Measurements from ENCODE around the gene GYS2.

The GYS2 gene

DNA sequence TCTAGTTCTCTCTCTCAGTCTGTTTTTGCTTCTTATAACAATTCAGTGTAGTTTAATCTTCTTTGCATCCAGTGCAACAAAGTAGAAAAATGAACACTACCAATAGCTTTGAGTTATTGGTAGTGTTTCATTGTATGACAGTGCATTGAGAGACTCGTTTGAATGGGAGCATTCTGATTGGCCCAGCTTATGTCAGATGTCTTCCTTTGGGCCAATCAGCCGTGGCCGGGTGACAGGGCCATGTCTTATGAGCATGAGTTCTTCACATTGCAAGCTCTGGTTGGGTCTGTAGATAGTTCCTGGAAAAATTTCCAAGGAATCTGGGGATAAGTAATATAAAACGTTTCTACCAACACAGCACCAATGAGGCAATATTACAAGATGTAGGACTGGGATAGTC lies 36.5 kb downstream of the GYS2 start:
- no peak overlapping the region for H3K4me2 ChIP-seq (ENCODE audit: low read length)
- no peaks in the 10 kb centered on the region for H3K4me1 ChIP-seq (ENCODE audit: control insufficient read depth, insufficient read depth, low read length)
- H3K4me3 ChIP-seq (ENCODE audit: low read length): no peak overlapping the region
- H3K9ac ChIP-seq (ENCODE audit: low read depth, low read length): no peak overlapping the region
- H3K9me3 ChIP-seq (replicated peaks; ENCODE audit: low read length): no peaks in the 10 kb centered on the region
- no peaks in the 10 kb centered on the region for H3K27me3 ChIP-seq (ENCODE audit: control insufficient read depth, insufficient read depth, low read length)
- no peaks in the 10 kb centered on the region for H3K36me3 ChIP-seq (ENCODE audit: insufficient read depth, low read length)

DNA sequence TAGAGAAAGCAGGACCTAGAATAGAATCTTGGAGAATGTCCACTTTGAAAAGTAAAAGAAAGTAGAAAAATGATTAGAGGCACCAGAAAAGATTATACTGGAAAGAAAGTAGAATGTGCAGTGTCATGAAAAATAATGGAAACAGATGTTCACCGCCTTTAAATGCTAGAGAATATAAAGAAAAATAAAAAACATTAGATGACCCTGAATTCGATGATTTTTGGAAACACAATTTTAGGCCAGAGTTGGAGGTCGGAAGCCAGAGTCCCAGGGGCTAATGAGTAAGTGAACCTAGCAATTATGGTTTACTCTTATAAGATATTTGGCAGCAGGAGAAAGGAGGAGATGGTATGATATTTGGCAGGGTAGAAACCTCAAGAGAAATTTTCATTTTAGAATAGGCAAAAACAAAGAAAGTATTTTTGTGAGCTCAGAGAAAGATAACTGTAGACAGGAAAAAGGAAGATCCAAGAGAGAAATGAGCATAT lies 37.7 kb downstream of the GYS2 start:
- no peaks in the 10 kb centered on the region for H3K27me3 ChIP-seq (ENCODE audit: control insufficient read depth, insufficient read depth, low read length)
- no peak overlapping the region for H3K4me2 ChIP-seq (ENCODE audit: low read length)
- H3K9me3 ChIP-seq (replicated peaks; ENCODE audit: low read length): no peaks in the 10 kb centered on the region
- no peak overlapping the region for H3K9ac ChIP-seq (ENCODE audit: low read depth, low read length)
- H3K4me1 ChIP-seq (ENCODE audit: control insufficient read depth, insufficient read depth, low read length): no peaks in the 10 kb centered on the region
- no peak overlapping the region for H3K4me3 ChIP-seq (ENCODE audit: low read length)
- no peaks in the 10 kb centered on the region for H3K36me3 ChIP-seq (ENCODE audit: insufficient read depth, low read length)

DNA sequence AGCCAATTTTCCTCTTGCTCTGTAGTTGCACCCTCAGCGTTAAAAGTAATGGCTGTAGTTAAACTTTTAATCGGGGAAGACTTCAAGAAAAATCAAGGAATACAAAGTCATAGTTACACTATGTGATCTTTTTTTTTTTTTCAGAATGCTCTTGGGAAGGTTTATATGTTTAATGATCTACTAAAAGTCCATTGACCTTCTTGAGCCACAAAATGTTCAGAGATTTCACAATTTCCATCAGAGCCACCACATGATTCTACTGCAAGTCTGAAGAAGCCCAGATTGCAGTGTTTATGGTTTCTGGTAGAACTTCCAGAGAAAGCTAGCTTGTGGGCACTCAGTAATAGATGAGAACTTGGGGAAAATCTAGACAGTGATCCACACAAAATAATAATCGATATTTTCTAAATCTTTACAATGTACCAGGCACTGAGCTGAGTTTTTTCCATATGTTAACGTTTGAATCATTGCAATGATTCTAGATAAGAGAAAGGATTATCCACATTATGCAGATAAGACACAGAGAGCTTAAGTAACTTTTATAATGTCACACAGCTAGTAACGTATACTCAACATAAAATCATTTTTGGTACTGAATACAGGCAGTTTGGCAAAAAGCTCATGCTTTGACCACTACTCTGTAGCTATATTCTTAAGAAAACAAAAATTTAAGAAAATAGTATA lies 38.3 kb downstream of the GYS2 start:
- no peak overlapping the region for H3K4me2 ChIP-seq (ENCODE audit: low read length)
- H3K9ac ChIP-seq (ENCODE audit: low read depth, low read length): no peak overlapping the region
- no peaks in the 10 kb centered on the region for H3K4me1 ChIP-seq (ENCODE audit: control insufficient read depth, insufficient read depth, low read length)
- no peaks in the 10 kb centered on the region for H3K9me3 ChIP-seq (replicated peaks; ENCODE audit: low read length)
- no peaks in the 10 kb centered on the region for H3K27me3 ChIP-seq (ENCODE audit: control insufficient read depth, insufficient read depth, low read length)
- H3K36me3 ChIP-seq (ENCODE audit: insufficient read depth, low read length): no peaks in the 10 kb centered on the region
- H3K4me3 ChIP-seq (ENCODE audit: low read length): no peak overlapping the region

DNA sequence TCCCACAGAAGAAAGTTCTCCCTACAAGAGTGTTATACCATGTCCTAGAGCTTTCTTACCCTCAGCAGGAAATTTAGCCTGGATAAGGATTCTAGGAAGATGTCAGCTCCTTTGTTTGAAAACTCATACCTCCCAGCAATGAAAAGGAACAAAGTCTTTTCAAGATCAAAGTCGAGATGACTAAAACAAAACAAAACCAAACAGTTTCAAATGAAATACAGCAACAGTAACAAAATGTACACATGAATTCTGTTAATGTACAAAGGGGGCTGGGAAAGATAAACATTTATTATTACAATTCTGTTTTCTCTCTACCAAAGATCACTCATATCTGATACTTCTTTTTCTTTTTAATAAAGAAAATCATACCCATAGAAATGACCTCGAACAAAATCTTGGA lies 41.8 kb downstream of the GYS2 start:
- no peaks in the 10 kb centered on the region for H3K36me3 ChIP-seq (ENCODE audit: insufficient read depth, low read length)
- H3K9ac ChIP-seq (ENCODE audit: low read depth, low read length): no peak overlapping the region
- no peaks in the 10 kb centered on the region for H3K9me3 ChIP-seq (replicated peaks; ENCODE audit: low read length)
- peaks cover 13% of the 10 kb centered on the region for H3K4me1 ChIP-seq (ENCODE audit: control insufficient read depth, insufficient read depth, low read length)
- no peaks in the 10 kb centered on the region for H3K27me3 ChIP-seq (ENCODE audit: control insufficient read depth, insufficient read depth, low read length)
- H3K4me3 ChIP-seq (ENCODE audit: low read length): no peak overlapping the region
- no peak overlapping the region for H3K4me2 ChIP-seq (ENCODE audit: low read length)

DNA sequence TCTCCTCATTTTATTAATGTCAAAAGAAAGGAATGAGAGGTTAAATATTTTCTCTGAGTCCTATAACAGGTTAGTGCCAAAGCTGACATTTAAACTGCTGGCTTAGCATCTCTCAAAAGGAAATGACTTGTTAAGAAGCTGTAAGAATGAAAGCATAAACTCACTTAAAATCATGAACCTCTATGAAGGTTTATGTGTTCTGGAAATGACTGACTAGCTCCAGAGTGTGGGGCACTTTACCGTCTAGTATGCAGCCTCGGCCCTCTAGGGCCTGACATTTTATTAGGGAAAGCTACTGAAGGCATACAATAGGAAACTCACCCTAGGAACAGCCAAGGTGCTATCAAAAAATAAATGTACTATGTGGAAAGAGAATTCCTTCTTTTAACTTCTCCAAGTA lies 43.5 kb downstream of the GYS2 start:
- H3K4me1 ChIP-seq (ENCODE audit: control insufficient read depth, insufficient read depth, low read length): peaks cover 13% of the 10 kb centered on the region
- H3K9me3 ChIP-seq (replicated peaks; ENCODE audit: low read length): no peaks in the 10 kb centered on the region
- no peaks in the 10 kb centered on the region for H3K27me3 ChIP-seq (ENCODE audit: control insufficient read depth, insufficient read depth, low read length)
- H3K36me3 ChIP-seq (ENCODE audit: insufficient read depth, low read length): no peaks in the 10 kb centered on the region
- H3K9ac ChIP-seq (ENCODE audit: low read depth, low read length): peak overlapping the region; percentile 22
- H3K4me2 ChIP-seq (ENCODE audit: low read length): no peak overlapping the region
- no peak overlapping the region for H3K4me3 ChIP-seq (ENCODE audit: low read length)

DNA sequence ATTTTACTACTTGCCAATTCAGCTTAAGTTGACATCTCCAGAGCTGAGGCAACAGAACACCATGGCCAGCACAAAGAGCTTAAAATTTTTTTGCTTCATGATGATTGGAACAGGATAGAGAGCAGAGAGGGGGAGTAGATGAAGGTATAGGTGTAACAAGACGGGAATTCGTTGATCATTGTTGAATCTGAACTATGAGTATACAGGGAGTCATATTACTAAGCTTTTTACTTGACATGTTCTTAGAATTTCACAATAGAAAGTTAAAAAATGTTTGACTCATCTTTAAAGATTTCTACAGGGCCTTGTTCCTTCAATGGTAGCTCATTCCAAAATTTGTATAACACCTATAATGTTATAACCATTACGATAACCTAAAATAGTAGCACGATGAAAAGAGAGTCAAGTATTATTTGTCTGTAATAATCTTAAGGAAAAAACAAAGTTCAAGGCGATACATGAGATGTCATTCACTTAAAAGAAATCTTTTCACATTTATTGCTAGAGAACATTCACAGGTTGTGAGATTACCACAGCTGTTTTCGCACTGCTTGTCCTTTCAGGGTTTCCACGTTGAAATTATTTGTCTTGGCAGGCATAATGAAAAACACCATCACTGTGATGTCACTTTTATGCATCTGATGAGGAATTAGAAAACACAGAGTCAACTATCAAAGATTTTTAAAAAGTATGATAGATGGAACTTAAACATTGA lies 44.6 kb downstream of the GYS2 start:
- peak overlapping the region; percentile 5 for H3K4me2 ChIP-seq (ENCODE audit: low read length)
- H3K36me3 ChIP-seq (ENCODE audit: insufficient read depth, low read length): no peaks in the 10 kb centered on the region
- no peaks in the 10 kb centered on the region for H3K9me3 ChIP-seq (replicated peaks; ENCODE audit: low read length)
- no peak overlapping the region for H3K4me3 ChIP-seq (ENCODE audit: low read length)
- peak overlapping the region; percentile 22 for H3K9ac ChIP-seq (ENCODE audit: low read depth, low read length)
- H3K4me1 ChIP-seq (ENCODE audit: control insufficient read depth, insufficient read depth, low read length): peaks cover 13% of the 10 kb centered on the region
- no peaks in the 10 kb centered on the region for H3K27me3 ChIP-seq (ENCODE audit: control insufficient read depth, insufficient read depth, low read length)

DNA sequence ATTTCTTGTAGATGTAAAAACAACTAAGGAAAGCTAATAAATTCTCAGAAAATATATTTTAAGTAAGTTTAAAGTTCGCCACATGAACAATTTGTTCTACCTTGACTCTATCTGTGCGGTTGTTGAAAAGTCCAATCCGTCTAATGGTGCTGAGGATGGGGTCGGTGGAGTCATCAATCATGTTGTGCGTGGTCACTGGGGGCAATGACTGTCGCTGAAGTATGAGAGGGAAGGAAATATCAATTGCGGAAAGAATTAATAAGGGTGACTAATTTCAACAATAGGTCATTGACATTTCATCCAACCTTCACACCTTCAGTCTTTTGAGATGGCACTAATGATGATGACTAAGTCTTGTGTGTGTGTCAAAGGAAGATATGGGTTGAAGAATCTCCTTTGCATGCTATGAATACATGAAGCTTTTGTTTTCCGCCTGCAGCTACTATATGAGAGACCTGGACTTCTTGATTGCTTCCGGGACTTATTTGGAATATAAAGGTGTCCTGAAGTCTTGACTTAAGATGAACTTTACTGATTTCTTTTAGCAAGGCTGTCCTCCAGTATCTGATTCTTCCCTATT lies 46.5 kb downstream of the GYS2 start:
- H3K4me3 ChIP-seq (ENCODE audit: low read length): no peak overlapping the region
- H3K9me3 ChIP-seq (replicated peaks; ENCODE audit: low read length): no peaks in the 10 kb centered on the region
- H3K4me1 ChIP-seq (ENCODE audit: control insufficient read depth, insufficient read depth, low read length): peaks cover 13% of the 10 kb centered on the region
- H3K36me3 ChIP-seq (ENCODE audit: insufficient read depth, low read length): no peaks in the 10 kb centered on the region
- no peak overlapping the region for H3K4me2 ChIP-seq (ENCODE audit: low read length)
- no peaks in the 10 kb centered on the region for H3K27me3 ChIP-seq (ENCODE audit: control insufficient read depth, insufficient read depth, low read length)
- no peak overlapping the region for H3K9ac ChIP-seq (ENCODE audit: low read depth, low read length)

DNA sequence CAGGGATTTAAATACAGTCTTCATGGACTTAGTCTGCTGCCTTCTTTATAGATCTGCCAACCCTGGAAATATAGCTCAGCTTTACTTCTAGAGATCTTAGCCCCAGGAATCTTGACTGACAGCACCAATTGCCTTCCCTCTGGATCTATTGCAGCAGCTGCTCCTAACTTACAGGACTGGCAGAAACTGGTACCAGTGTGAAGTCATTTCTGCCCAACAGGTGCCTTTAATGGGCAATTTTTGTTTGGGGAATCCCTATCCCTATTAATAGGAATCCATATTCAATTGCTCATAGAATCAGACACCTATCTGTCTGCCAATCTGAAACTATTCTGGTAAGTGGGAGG lies 51.3 kb downstream of the GYS2 start:
- H3K36me3 ChIP-seq (ENCODE audit: insufficient read depth, low read length): no peaks in the 10 kb centered on the region
- H3K4me3 ChIP-seq (ENCODE audit: low read length): no peak overlapping the region
- peaks cover 19% of the 10 kb centered on the region for H3K4me1 ChIP-seq (ENCODE audit: control insufficient read depth, insufficient read depth, low read length)
- no peak overlapping the region for H3K4me2 ChIP-seq (ENCODE audit: low read length)
- H3K9ac ChIP-seq (ENCODE audit: low read depth, low read length): peak overlapping the region; percentile 32
- no peaks in the 10 kb centered on the region for H3K27me3 ChIP-seq (ENCODE audit: control insufficient read depth, insufficient read depth, low read length)
- no peaks in the 10 kb centered on the region for H3K9me3 ChIP-seq (replicated peaks; ENCODE audit: low read length)

DNA sequence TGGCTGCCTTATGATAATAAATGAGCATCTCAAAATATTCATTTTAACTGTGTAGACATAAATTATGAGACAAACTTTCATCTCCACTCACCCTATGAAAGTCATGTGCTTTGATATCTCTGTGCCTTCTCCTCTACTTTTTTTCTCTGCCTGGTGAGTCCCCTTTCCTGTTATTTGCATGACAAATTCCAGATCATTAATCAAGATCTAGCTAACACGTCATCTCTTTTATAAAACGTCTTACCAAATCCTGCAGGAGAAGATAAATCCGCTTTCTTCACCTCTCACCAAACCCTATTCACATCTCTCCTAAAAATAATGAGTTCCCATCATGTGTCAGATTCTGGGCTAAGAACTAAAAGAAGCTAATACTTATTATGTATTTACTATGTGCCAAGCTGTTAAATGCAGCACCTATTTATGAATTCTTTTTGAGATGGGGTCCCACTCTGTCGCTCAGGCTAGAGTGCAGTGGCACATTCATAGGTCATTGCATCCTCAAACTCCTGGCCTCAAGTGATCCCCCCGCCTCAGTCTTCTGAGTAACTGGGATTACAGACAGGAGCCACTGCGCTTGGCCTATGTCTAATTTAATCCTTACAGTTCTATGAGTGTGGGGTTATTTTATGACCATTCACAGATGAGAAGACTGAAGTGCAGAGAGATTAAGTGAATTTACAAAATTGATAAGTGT lies 51.9 kb downstream of the GYS2 start:
- Histone ChIP-seq H3K9ac (ENCODE audit: low read depth, low read length) (peak overlapping the region; percentile 32), H3K9me3 (replicated peaks; ENCODE audit: low read length) (no peaks in the 10 kb centered on the region), H3K36me3 (ENCODE audit: insufficient read depth, low read length) (no peaks in the 10 kb centered on the region), H3K4me3 (ENCODE audit: low read length) (no peak overlapping the region), H3K4me2 (ENCODE audit: low read length) (no peak overlapping the region), H3K27me3 (ENCODE audit: control insufficient read depth, insufficient read depth, low read length) (no peaks in the 10 kb centered on the region), H3K4me1 (ENCODE audit: control insufficient read depth, insufficient read depth, low read length) (peaks cover 19% of the 10 kb centered on the region)

DNA sequence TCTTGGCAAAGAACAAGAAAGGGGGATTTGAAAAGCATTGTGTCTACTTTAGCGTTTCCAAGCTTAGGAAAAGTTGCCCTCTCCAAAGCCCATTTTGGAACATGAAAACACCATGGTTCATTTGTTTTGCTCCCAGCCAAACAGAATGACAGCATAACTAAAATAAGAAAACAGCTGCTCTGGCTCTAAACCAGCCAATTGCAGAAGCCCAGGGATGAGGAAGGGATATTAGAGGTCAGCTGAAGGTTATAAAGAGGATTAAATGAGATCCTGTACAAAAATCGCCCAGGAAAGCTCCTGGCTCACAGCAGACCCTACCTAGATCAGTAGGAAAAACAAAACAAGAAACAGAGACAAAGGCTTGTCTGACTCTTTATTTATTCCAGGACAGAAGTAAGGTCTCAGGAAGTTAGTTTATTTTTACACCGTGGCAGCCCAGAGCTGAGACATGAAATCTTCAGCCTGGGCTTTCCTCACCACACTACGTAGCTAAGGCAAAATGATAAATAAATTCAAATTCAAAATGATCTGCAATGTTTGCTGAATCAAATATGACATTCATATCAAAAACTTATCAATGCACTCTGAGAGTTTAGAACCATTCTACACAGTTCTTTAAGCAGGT lies 52.7 kb downstream of the GYS2 start:
- Histone ChIP-seq H3K9me3 (replicated peaks; ENCODE audit: low read length) (no peaks in the 10 kb centered on the region), H3K4me2 (ENCODE audit: low read length) (peak overlapping the region; percentile 11), H3K4me3 (ENCODE audit: low read length) (no peak overlapping the region), H3K4me1 (ENCODE audit: control insufficient read depth, insufficient read depth, low read length) (peaks cover 19% of the 10 kb centered on the region), H3K36me3 (ENCODE audit: insufficient read depth, low read length) (no peaks in the 10 kb centered on the region), H3K27me3 (ENCODE audit: control insufficient read depth, insufficient read depth, low read length) (no peaks in the 10 kb centered on the region), H3K9ac (ENCODE audit: low read depth, low read length) (no peak overlapping the region)

DNA sequence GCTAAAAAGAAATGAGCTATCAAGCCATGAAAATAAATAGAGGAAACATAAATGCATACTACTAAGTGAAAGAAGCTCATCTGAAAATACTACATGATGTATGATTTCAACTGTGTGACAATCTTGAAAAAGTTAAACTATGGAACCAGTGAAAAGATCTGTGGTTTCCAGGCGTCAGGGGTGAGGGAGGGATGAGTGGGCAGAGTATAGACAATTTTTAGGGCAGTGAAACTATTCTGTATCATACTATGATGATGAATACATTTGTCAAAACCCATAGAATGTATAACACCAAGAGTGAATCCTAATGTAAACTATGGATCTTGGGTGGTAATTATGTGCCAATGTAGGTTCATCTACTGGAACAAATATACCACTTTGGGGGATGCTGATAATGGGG lies 57.2 kb downstream of the GYS2 start:
- Histone ChIP-seq H3K4me2 (ENCODE audit: low read length) (no peak overlapping the region), H3K9me3 (replicated peaks; ENCODE audit: low read length) (no peaks in the 10 kb centered on the region), H3K9ac (ENCODE audit: low read depth, low read length) (no peak overlapping the region), H3K36me3 (ENCODE audit: insufficient read depth, low read length) (no peaks in the 10 kb centered on the region), H3K4me3 (ENCODE audit: low read length) (no peak overlapping the region), H3K27me3 (ENCODE audit: control insufficient read depth, insufficient read depth, low read length) (no peaks in the 10 kb centered on the region), H3K4me1 (ENCODE audit: control insufficient read depth, insufficient read depth, low read length) (peaks cover 12% of the 10 kb centered on the region)
